Measurements from ENCODE around the gene FYB2.

The FYB2 gene

GRCh38 chr1:56671542-56671941 is 147.7 kb downstream of the FYB2 start:
- Histone ChIP-seq H3K36me3 (replicated peaks) (no peaks in the 10 kb centered on the region), H3K27ac (no peak overlapping the region), H3K4me3 (ENCODE audit: low read depth, low read length) (no peak overlapping the region), H3K27me3 (replicated peaks) (no peaks in the 10 kb centered on the region)
- in situ Hi-C loops (cut with HindIII; ENCODE audit: low pct_ligation_motif_present, low sequenced_read_pairs): no loop called here
- DNase-seq: no peak
- TF ChIP-seq CTCF (IDR thresholded peaks at IDR 0.05; ENCODE audit: low read depth, low read length, missing control alignments): no peak

- in situ Hi-C loops (cut with HindIII; ENCODE audit: low pct_ligation_motif_present, low sequenced_read_pairs): no loop called here
These were observed 148.1 kb downstream of the FYB2 start for GRCh38 chr1:56671085-56671484.

GRCh38 chr1:56670350-56670749 is 148.9 kb downstream of the FYB2 start:
- no peak for DNase-seq
- in situ Hi-C loops (cut with HindIII; ENCODE audit: low pct_ligation_motif_present, low sequenced_read_pairs): no loop called here
- no peak overlapping the region for H3K4me3 ChIP-seq (ENCODE audit: low read depth, low read length)
- H3K36me3 ChIP-seq (replicated peaks): no peaks in the 10 kb centered on the region
- H3K27ac ChIP-seq: no peak overlapping the region
- no peak for TF ChIP-seq CTCF (IDR thresholded peaks at IDR 0.05; ENCODE audit: low read depth, low read length, missing control alignments)
- H3K27me3 ChIP-seq (replicated peaks): no peaks in the 10 kb centered on the region

More at GRCh38 chr1:56671085-56671484, 148.1 kb downstream of the FYB2 start:
- DNase-seq: no peak
- Histone ChIP-seq H3K4me3 (ENCODE audit: low read depth, low read length) (no peak overlapping the region), H3K27me3 (replicated peaks) (no peaks in the 10 kb centered on the region), H3K27ac (no peak overlapping the region), H3K36me3 (replicated peaks) (no peaks in the 10 kb centered on the region)
- no peak for TF ChIP-seq CTCF (IDR thresholded peaks at IDR 0.05; ENCODE audit: low read depth, low read length, missing control alignments)
